IMR-90 (cell line): ENCODE measurements around the gene CDC73. TPM values are rescaled to one million over a fixed set of nuclear protein-coding genes. Genes with fewer than 3 reads are reported as not detected.

Experiments used
- ATAC-seq: fragments of 200-7000 bp; cut with Tn5 transposase; 2 replicates; pipeline ENCODE4 v1.9.1; 2020; ENCODE audit warnings: low read depth, mild to moderate bottlenecking, moderate library complexity
- BruUV-seq: library from RNA; stranded (reverse); fragments of 400-500 nt; replicated peaks from 2 replicates; lab custom pipeline; 2021; lab: Mats Ljungman, UMichigan
- CTCF ChIA-PET: fragments of 300-600 bp; formaldehyde crosslinking; extraction: SDS; loops from one replicate; lab custom pipeline; 2021; ENCODE audit warnings: antibody characterized with exemption; lab: Yijun Ruan, JAX
- POLR2A ChIA-PET: fragments of 300-600 bp; sonication (Branson Sonifier 250); formaldehyde crosslinking; loops from one replicate; lab custom pipeline; 2022; ENCODE audit warnings: antibody characterized with exemption; ENCODE audit not compliant: unreplicated experiment; lab: Charles Lee
- DNase-seq: peaks from one replicate; pipeline ENCODE4 v3.0.0; 2013
- H2AFZ ChIP-seq: replicated peaks from 2 replicates; pipeline ENCODE3; 2013; ENCODE audit warnings: low read length, mild to moderate bottlenecking; ENCODE audit not compliant: poor library complexity
- H2AK5ac ChIP-seq: 2 replicates; pipeline ENCODE4 v1.6.1; 2013; ENCODE audit warnings: low read depth, low read length, inconsistent platforms
- H2AK9ac ChIP-seq: replicated peaks from 2 replicates; pipeline ENCODE3; 2013; ENCODE audit warnings: mild to moderate bottlenecking, low read depth, low read length, moderate library complexity; ENCODE audit not compliant: poor library complexity
- H2BK120ac ChIP-seq: 2 replicates; pipeline ENCODE4 v1.6.1; 2013; ENCODE audit warnings: low read depth, low read length, inconsistent platforms
- H2BK15ac ChIP-seq: 3 replicates; pipeline ENCODE4 v1.6.1; 2013; ENCODE audit warnings: low read depth, low read length, inconsistent platforms
- H2BK20ac ChIP-seq: 2 replicates; pipeline ENCODE4 v1.6.1; 2013; ENCODE audit warnings: low read depth, mild to moderate bottlenecking, inconsistent platforms, low read length, moderate library complexity
- H2BK5ac ChIP-seq: 2 replicates; pipeline ENCODE4 v1.6.1; 2013; ENCODE audit warnings: mild to moderate bottlenecking, low read depth, low read length, inconsistent platforms; ENCODE audit not compliant: poor library complexity, severe bottlenecking
- H3K14ac ChIP-seq: replicated peaks from 2 replicates; pipeline ENCODE4 v1.6.1; 2013; ENCODE audit warnings: low read depth, low read length, inconsistent platforms
- H3K18ac ChIP-seq: 2 replicates; pipeline ENCODE4 v1.6.1; 2013; ENCODE audit warnings: low read depth, low read length, control low read depth
- H3K23ac ChIP-seq: 2 replicates; pipeline ENCODE4 v1.6.1; 2013; ENCODE audit warnings: low read depth, low read length, inconsistent platforms
- H3K27ac ChIP-seq: 2 replicates; pipeline ENCODE4 v1.5.1; 2013; ENCODE audit warnings: mild to moderate bottlenecking, control low read depth, low read length; ENCODE audit not compliant: insufficient read depth
- H3K27me3 ChIP-seq: 2 replicates; pipeline ENCODE4 v1.6.1; 2013; ENCODE audit warnings: low read length; ENCODE audit not compliant: control insufficient read depth, insufficient read depth
- H3K36me3 ChIP-seq: 2 replicates; pipeline ENCODE4 v1.6.1; 2013; ENCODE audit warnings: low read length, mixed read lengths; ENCODE audit not compliant: control insufficient read depth, insufficient read depth
- H3K4ac ChIP-seq: 2 replicates; pipeline ENCODE4 v1.6.1; 2013; ENCODE audit warnings: low read depth, low read length, inconsistent platforms
- H3K4me1 ChIP-seq: 2 replicates; pipeline ENCODE4 v1.6.1; 2013; ENCODE audit warnings: low read length, mixed read lengths; ENCODE audit not compliant: control insufficient read depth, insufficient read depth
- H3K4me2 ChIP-seq: 2 replicates; pipeline ENCODE4 v1.6.1; 2013; ENCODE audit warnings: low read depth, mild to moderate bottlenecking, control low read depth, low read length, moderate library complexity
- H3K4me3 ChIP-seq: 2 replicates; pipeline ENCODE4 v1.5.1; 2013; ENCODE audit warnings: low read depth, mild to moderate bottlenecking, control low read depth, low read length, moderate library complexity; ENCODE audit not compliant: insufficient read depth
- H3K56ac ChIP-seq: 2 replicates; pipeline ENCODE4 v1.6.1; 2013; ENCODE audit warnings: low read length, inconsistent platforms; ENCODE audit not compliant: insufficient read depth; ENCODE audit errors: extremely low read depth
- H3K79me1 ChIP-seq, 2 experiments: 2 replicates each; pipeline ENCODE4 v1.6.1; 2013; ENCODE audit warnings: low read length in 2 of 2, inconsistent platforms in 1 of 2, low read depth in 1 of 2
- H3K9ac ChIP-seq: 2 replicates; pipeline ENCODE4 v1.6.1; 2013; ENCODE audit warnings: low read depth, low read length, control low read depth
- H3K9me1 ChIP-seq: 2 replicates; pipeline ENCODE4 v1.6.1; 2013; ENCODE audit warnings: low read length, inconsistent platforms; ENCODE audit not compliant: insufficient read depth
- H3K9me3 ChIP-seq: 2 replicates; pipeline ENCODE4 v1.6.1; 2013; ENCODE audit warnings: low read length; ENCODE audit not compliant: control insufficient read depth, insufficient read depth
- H4K20me1 ChIP-seq: 2 replicates; pipeline ENCODE4 v1.6.1; 2013; ENCODE audit warnings: low read length, inconsistent platforms; ENCODE audit not compliant: insufficient read depth
- H4K5ac ChIP-seq: 2 replicates; pipeline ENCODE4 v1.6.1; 2013; ENCODE audit warnings: mild to moderate bottlenecking, low read depth, low read length, control low read depth
- H4K8ac ChIP-seq, 2 experiments: 2 replicates each; pipeline ENCODE4 v1.6.1; 2013; ENCODE audit warnings: low read depth in 2 of 2, low read length in 2 of 2, control low read depth in 1 of 2, inconsistent platforms in 1 of 2
- H4K91ac ChIP-seq: 2 replicates; pipeline ENCODE4 v1.6.1; 2013; ENCODE audit warnings: low read depth, low read length, inconsistent platforms; ENCODE audit not compliant: insufficient read depth
- CEBPB ChIP-seq: IDR thresholded peaks from 2 replicates; pipeline ENCODE4 v1.6.1; 2012; ENCODE audit warnings: low read depth, low read length, improper control_type of control experiment
- CHD1 ChIP-seq: IDR thresholded peaks from 2 replicates; pipeline ENCODE4 v1.6.1; 2012; ENCODE audit warnings: low read depth, low read length, improper control_type of control experiment
- FOS ChIP-seq: fragments of 150-350 bp; IDR thresholded peaks from 2 replicates; pipeline ENCODE4 v1.6.1; 2016; ENCODE audit warnings: low read depth, low read length
- MAFK ChIP-seq: IDR thresholded peaks from 2 replicates; pipeline ENCODE4 v1.6.1; 2012; ENCODE audit warnings: low read depth, low read length, improper control_type of control experiment
- MAZ ChIP-seq: IDR thresholded peaks from 2 replicates; pipeline ENCODE4 v1.6.1; 2012; ENCODE audit warnings: low read depth, mild to moderate bottlenecking, low read length, improper control_type of control experiment, moderate library complexity, borderline replicate concordance
- MXI1 ChIP-seq: IDR thresholded peaks from 2 replicates; pipeline ENCODE4 v1.6.1; 2012; ENCODE audit warnings: low read depth, mild to moderate bottlenecking, low read length, moderate library complexity, borderline replicate concordance
- NFE2L2 ChIP-seq: fragments of 150-350 bp; IDR thresholded peaks from 2 replicates; pipeline ENCODE4 v1.6.1; 2016; ENCODE audit warnings: low read depth, mild to moderate bottlenecking, low read length
- POLR2A ChIP-seq: IDR thresholded peaks from 2 replicates; pipeline ENCODE4 v1.6.1; 2012; ENCODE audit warnings: mild to moderate bottlenecking, low read depth, low read length
- RAD21 ChIP-seq: IDR thresholded peaks from 2 replicates; pipeline ENCODE4 v1.6.1; 2012; ENCODE audit warnings: low read length, improper control_type of control experiment
- dilution Hi-C: fragments of 300-500 bp; cut with HindIII; formaldehyde crosslinking; loops from one replicate; pipeline ENCODE4 v1.14.3; 2018; ENCODE audit warnings: low sequenced_read_pairs; ENCODE audit not compliant: unreplicated experiment
- in situ Hi-C: fragments of 300-500 bp; cut with MboI; formaldehyde crosslinking; loops from 3 replicates; pipeline ENCODE4 v1.14.3; 2019; ENCODE audit warnings: low sequenced_read_pairs, inconsistent platforms, mixed read lengths
- intact Hi-C: fragments of 100-400 bp; cut with micrococcal nuclease; formaldehyde crosslinking; loops from 2 replicates; pipeline ENCODE4 v1.10.0; 2022
- polyA plus RNA-seq, 3 experiments: library from polyadenylated mRNA; depleted of rRNA; stranded (reverse); fragments of >200 nt; gene quantifications; 2 replicates each; pipeline ENCODE4 v1.2.3, GENCODE V29; 2012; ENCODE audit warnings: low replicate concordance in 1 of 3
- total RNA-seq: library from RNA; depleted of rRNA; stranded (reverse); fragments of >200 nt; gene quantifications from 2 replicates; pipeline ENCODE4 v1.2.3, GENCODE V29; 2012
- TF ChIP-seq, protein P1 (sequence below): fragments of 150-350 bp; IDR thresholded peaks from 2 replicates; pipeline ENCODE4 v1.6.1; 2016; ENCODE audit warnings: low read depth, mild to moderate bottlenecking, low read length, moderate library complexity, borderline replicate concordance
- TF ChIP-seq, protein P2 (sequence below): fragments of 150-350 bp; IDR thresholded peaks from 2 replicates; pipeline ENCODE4 v1.6.1; 2017; ENCODE audit warnings: mild to moderate bottlenecking, antibody characterized with exemption, low read length, low read depth

Gene CDC73
- total and polyA plus RNA-seq, 2 of the 4 experiments (the other 2 are of a cell fraction), result 22.1 to 29.6 TPM

DNA sequence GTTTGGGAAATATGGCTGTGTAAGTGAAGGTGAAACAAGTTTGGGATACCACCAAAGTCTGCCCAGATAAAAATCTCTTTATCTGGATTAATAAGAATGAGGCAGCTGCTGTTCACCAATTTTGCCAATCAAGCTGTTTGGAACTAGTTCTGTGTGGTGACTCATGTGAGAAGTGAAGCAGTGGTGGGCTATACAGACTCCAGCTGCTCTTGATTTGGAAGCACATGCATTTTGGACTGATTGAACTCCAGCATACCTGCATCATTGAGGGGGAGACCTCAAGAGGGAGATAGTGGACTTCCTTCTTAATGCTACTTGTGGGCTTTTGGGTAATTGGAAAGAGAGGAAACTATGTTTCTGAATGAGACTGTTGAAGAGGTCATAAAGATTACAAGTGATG is 163.8 kb downstream of the CDC73 start:
- Histone ChIP-seq H2BK20ac (no peak overlapping the region), H2AK9ac (no peak overlapping the region), H3K4me2 (no peak overlapping the region), H2AK5ac (no peak overlapping the region), H3K18ac (peak overlapping the region; percentile 40; the same call in 1 of the 2 replicates), H2BK15ac (no peak overlapping the region), H3K9ac (no peak overlapping the region), H3K4me3 (no peak overlapping the region), H2AFZ (no peak overlapping the region), H3K9me3 (no peaks in the 10 kb centered on the region), H3K36me3 (no peaks in the 10 kb centered on the region), H3K27me3 (no peaks in the 10 kb centered on the region), H3K56ac (no peak overlapping the region), H3K27ac (no peak overlapping the region), H4K20me1 (no peaks in the 10 kb centered on the region), H4K8ac (no peak overlapping the region), H3K14ac (peak overlapping the region; percentile 71), H2BK5ac (no peak overlapping the region), H3K4me1 (peaks cover 4% of the 10 kb centered on the region), H4K91ac (no peak overlapping the region; the same call in 1 of the 2 replicates), H3K9me1 (no peaks in the 10 kb centered on the region), H3K23ac (no peak overlapping the region), H3K79me1 (no peaks in the 10 kb centered on the region), H3K4ac (no peak overlapping the region), H4K5ac (no peak overlapping the region), H2BK120ac (no peak overlapping the region)
- ChIA-PET CTCF (no interaction called here), POLR2A (no interaction called here)
- peak; percentile 34 for DNase-seq
- dilution Hi-C loops (no loop called here), in situ Hi-C loops (no loop called here), intact Hi-C loops (loop anchor here (10.0 kb wide), 1 partner anchor 109 kb away; no protein-coding TSS in a partner anchor)
- BruUV-seq, result no TSS peak
- ATAC-seq, result no peak
- TF ChIP-seq MAZ (no peak), FOS (no peak), POLR2A (no peak), RAD21 (no peak), MAFK (no peak), NFE2L2 (no peak), CEBPB (no peak), MXI1 (no peak), CHD1 (no peak)
- TF ChIP-seq, protein P1, sequence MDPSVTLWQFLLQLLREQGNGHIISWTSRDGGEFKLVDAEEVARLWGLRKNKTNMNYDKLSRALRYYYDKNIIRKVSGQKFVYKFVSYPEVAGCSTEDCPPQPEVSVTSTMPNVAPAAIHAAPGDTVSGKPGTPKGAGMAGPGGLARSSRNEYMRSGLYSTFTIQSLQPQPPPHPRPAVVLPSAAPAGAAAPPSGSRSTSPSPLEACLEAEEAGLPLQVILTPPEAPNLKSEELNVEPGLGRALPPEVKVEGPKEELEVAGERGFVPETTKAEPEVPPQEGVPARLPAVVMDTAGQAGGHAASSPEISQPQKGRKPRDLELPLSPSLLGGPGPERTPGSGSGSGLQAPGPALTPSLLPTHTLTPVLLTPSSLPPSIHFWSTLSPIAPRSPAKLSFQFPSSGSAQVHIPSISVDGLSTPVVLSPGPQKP, result no peak
- TF ChIP-seq, protein P2, sequence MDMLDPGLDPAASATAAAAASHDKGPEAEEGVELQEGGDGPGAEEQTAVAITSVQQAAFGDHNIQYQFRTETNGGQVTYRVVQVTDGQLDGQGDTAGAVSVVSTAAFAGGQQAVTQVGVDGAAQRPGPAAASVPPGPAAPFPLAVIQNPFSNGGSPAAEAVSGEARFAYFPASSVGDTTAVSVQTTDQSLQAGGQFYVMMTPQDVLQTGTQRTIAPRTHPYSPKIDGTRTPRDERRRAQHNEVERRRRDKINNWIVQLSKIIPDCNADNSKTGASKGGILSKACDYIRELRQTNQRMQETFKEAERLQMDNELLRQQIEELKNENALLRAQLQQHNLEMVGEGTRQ, result no peak
